ENCODE measurements around the gene MRPL1.
"Not testable (repeated sequence)": the region's sequence is repeated elsewhere in the genome, so short reads cannot be mapped to it uniquely, and the experiment has no call there.

GRCh38 chr4:77863341-77863740, 711 bp downstream of the MRPL1 start:
- TF ChIP-seq POLR2A, CTCF (IDR thresholded peaks at IDR 0.05): not testable (repeated sequence)

Measured in body of pancreas (tissue), 4 donors.